Forelimb muscle (tissue), 1 donor: ENCODE measurements around the gene PAQR7. TPM values are rescaled to one million over a fixed set of nuclear protein-coding genes. Genes with fewer than 3 reads are reported as not detected.

Experiments used
- DNase-seq: peaks from one replicate; pipeline ENCODE4 v3.0.0-alpha.2; 2013; ENCODE audit warnings: low read depth
- polyA plus RNA-seq: library from polyadenylated mRNA; unstranded; fragments of 120-200 nt; gene quantifications from one replicate; pipeline ENCODE4 v1.2.1, GENCODE V29; 2013; ENCODE audit not compliant: insufficient read length

Gene PAQR7
- polyA plus RNA-seq, 1 donor, result 7.2 TPM

DNA sequence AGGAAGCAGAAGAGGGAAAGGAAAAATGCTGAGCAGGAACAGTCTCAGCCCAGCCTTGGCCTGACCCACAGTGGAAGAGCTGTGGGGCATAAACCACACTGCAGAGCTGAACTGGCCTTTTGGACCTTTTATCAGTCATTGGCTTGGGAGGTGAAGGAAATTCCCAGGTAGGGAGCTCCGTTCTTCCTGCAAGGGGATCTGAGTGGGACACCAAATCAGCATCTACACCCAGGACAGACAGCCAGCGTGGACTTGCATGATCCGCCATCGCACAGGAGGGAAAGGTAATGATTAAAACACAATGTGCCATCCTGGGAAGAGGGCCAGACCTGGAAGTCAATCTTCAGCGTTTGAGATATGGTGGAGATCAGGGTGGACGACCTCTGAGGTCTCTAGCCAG, 56.9 kb downstream of the PAQR7 start:
- no peak for DNase-seq

DNA sequence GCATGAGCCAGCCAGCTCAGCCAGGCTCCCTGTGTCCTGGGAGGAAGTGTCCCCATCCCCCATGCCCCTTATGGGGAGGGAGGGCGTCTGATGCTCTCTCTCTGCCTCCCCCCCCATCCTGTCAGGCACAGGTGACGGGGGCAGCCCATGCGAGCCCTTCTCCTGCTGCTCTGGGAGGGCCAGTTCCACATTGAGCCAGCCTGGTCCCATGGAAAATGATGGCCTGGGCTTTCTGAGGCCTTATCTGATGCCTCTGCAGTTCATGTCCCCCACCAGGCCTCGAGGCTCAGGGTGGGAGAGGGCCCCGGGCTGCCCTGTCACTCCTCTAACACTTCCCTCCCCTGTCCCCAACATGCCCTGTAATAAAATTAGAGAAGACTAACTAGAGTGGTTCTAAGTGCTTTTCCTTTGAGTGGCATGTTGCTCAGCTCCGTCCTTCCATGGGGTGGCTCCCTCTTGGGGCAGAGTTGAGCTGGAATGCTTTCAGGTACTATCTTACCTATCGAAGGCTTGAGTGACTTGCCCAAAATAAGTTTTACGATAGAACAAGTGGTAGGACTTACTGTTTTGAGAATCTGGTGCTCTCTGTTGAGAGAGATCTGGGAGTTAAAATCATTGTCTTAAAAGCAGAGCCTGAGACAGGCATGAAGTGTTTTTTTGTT, 57.5 kb downstream of the PAQR7 start:
- no peak for DNase-seq

DNA sequence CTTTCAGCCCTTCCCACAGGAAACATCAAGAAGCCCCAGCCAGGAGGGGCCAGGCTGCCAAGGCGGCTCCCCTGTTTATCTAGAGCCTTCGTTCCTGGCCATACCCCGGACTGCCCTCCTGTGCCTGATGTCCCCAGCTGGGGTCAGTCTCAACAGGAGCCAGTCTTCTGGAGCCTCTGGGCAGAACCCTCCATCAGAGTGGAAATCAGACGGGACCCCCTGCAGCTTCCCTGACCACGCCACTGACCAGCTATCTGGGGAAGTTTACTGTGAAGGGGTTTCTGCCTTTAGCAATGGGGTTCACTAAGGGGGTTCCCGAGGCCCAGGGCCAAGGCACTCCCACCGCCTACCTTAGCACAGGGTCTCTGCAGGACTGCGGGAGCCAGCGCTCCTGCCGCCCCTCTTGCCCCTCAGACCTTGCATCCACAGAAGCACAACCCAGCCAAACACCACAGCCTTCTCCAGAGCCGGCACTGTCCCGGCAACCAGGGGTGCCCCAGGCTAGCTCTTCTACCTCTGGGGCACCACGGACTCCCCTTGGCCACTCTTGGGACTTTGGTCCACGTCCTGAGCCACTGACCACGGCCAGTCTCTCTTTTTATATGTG, 59.3 kb downstream of the PAQR7 start:
- DNase-seq, result no peak

DNA sequence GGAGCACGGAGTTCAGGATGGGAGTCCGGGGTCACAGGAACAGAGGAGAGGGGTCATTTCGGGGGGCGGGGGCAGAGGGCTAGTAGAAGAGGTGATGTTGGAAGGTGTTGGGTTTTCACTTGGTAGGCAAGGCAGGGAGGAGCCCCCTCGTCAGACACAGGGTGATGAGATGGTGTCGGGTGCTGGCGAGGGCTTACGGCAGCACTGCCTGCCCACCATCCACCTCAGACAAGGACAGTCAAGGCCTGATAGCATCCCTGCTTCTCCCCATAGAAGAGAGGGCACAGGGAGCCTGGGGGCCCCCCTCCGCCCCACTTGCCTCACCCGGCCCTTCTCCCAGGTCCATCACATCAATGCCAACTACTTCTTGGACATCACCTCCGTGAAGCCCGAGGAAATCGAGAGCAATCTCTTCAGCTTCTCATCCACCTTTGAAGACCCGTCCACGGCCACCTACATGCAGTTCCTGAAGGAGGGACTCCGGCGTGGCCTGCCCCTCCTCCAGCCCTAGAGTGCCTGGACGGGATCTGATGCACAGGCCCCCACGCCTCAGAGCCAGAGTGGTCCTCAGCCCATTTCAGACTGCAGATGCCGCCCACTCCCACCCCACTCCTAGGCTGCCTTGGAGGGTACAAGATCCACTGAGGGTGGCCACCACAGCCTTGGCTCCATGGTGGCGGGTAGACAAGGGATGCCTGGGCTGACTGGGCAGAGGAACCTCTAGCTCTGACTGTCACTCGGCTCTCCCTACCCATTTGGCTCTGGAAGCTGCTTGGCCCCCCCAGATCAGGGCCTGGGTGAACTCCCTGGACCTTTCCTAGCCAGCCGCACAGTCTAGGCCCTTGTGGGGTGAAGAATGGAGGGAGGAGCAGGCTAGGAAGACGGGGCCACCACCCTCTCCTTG, 60.0 kb downstream of the PAQR7 start:
- DNase-seq, result no peak

DNA sequence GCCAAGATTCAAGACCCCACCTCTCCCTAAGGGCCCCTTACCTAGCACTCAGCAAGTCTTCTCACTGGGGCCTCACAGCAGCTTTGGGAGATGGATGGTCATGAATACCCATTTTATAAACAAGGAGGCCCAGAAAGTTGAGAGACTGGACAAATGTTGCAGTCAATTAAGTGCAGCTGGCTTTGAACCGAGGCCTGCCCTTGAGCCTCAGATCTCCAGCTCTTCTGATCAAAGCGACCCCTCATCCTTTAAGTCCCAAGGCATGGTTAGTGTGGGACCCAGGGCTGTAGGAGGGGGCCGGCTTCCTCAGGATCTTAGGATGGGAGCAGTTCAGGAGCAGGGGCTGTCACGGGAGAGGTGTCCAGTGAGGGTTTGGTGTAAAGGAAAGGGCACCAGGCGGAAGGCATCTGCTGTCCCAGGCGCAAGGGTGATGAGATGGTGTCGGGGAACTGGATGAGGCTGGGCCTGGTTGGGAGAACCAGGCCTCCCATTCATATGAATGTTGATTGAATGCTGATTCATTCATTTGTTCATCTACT, 60.9 kb downstream of the PAQR7 start:
- DNase-seq, result no peak

DNA sequence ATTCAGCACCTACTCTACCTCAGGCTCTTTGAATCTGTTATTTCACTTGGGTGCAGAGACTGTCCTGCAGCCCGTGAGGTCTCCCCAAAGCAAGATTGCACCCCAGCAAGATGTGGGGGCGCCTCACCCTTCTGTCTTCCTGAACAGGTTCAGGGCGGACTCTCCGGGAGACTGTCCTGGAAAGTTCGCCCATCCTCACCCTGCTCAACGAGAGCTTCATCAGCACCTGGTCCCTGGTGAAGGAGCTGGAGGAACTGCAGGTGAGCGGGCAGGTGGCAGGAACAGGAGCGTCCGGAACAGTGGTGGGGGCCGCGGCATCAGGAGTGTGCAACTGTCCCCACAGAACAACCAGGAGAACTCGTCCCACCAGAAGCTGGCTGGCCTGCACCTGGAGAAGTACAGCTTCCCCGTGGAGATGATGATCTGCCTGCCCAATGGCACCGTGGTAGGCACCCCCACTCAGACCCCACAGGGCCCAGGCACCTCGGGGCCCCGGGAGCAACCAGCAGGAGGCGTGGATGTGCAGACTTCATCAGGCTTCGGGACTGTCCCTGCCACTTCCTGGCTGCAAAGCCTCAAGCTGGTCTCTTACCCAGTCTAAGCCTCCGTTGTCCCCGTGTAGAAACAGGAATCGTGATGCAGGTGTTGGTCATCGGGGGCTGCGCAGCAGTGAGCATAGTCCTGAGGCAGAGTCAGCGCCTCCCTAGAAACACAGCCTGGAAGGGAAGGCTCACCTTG, 61.6 kb downstream of the PAQR7 start:
- no peak for DNase-seq

DNA sequence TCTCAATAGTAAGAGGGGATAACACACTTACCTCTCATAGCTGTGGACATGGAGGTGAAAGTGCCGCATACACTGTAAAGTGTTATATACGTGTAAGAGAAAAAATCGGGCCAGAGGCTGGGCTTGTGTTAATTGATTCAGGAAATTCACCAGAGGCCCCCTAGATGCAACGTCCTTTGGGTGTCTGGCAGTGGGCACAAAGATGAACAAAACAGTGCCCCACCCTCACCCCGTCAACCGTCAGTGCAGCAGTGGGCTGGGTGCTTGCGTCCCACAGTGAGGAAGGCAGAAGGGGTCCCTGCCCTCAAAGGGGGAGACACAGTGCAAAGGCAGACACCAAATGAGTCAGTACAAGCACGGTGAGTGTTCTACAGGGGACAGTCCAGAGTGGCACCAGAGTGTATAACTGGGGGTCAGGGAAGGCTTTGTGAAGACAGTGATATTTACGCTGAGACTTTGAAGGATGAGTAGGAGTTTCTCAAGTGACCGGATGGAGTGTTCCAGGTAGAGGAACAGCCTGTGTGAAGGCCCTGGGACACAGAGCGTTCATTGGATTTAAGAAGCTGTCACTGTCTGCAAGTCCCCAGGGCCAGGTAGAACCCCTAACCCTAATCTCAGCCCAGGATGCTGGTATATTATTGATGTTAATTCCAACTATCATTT, 62.3 kb downstream of the PAQR7 start:
- DNase-seq, result no peak

Other genes starting within 250 kb of the PAQR7 start
- gene SELENON, start 75.5 kb downstream of the PAQR7 start, polyA plus RNA-seq, result 51.3 TPM
- gene MTFR1L, start 55.8 kb downstream of the PAQR7 start, polyA plus RNA-seq, result 69.7 TPM
- gene AUNIP, start 16.3 kb downstream of the PAQR7 start, polyA plus RNA-seq, result 0.71 TPM
- 436 TPM for gene STMN1, start 30.7 kb upstream of the PAQR7 start, polyA plus RNA-seq
- gene PAFAH2, start 122.4 kb upstream of the PAQR7 start, polyA plus RNA-seq, result 84.2 TPM
- gene EXTL1, start 146.1 kb upstream of the PAQR7 start, polyA plus RNA-seq, result 4.8 TPM
- gene SLC30A2, start 170.4 kb upstream of the PAQR7 start, polyA plus RNA-seq, result 1.00 TPM
- gene TRIM63, start 191.9 kb upstream of the PAQR7 start, polyA plus RNA-seq, result 47.4 TPM
- 6.0 TPM for gene PDIK1L, start 236.1 kb upstream of the PAQR7 start, polyA plus RNA-seq